IMR-90 (cell line): ENCODE measurements around the gene SMARCC2. TPM values are rescaled to one million over a fixed set of nuclear protein-coding genes. Genes with fewer than 3 reads are reported as not detected.
"Not testable (repeated sequence)": the region's sequence is repeated elsewhere in the genome, so short reads cannot be mapped to it uniquely, and the experiment has no call there.

Experiments used
- ATAC-seq: fragments of 200-7000 bp; cut with Tn5 transposase; 2 replicates; pipeline ENCODE4 v1.9.1; 2020; ENCODE audit warnings: low read depth, mild to moderate bottlenecking, moderate library complexity
- BruUV-seq: library from RNA; stranded (reverse); fragments of 400-500 nt; replicated peaks from 2 replicates; lab custom pipeline; 2021; lab: Mats Ljungman, UMichigan
- CTCF ChIA-PET: fragments of 300-600 bp; formaldehyde crosslinking; extraction: SDS; loops from one replicate; lab custom pipeline; 2021; ENCODE audit warnings: antibody characterized with exemption; lab: Yijun Ruan, JAX
- POLR2A ChIA-PET: fragments of 300-600 bp; sonication (Branson Sonifier 250); formaldehyde crosslinking; loops from one replicate; lab custom pipeline; 2022; ENCODE audit warnings: antibody characterized with exemption; ENCODE audit not compliant: unreplicated experiment; lab: Charles Lee
- DNase-seq: peaks from one replicate; pipeline ENCODE4 v3.0.0; 2013
- H2AFZ ChIP-seq: replicated peaks from 2 replicates; pipeline ENCODE3; 2013; ENCODE audit warnings: low read length, mild to moderate bottlenecking; ENCODE audit not compliant: poor library complexity
- H2AK5ac ChIP-seq: 2 replicates; pipeline ENCODE4 v1.6.1; 2013; ENCODE audit warnings: low read depth, low read length, inconsistent platforms
- H2AK9ac ChIP-seq: replicated peaks from 2 replicates; pipeline ENCODE3; 2013; ENCODE audit warnings: mild to moderate bottlenecking, low read depth, low read length, moderate library complexity; ENCODE audit not compliant: poor library complexity
- H2BK120ac ChIP-seq: 2 replicates; pipeline ENCODE4 v1.6.1; 2013; ENCODE audit warnings: low read depth, low read length, inconsistent platforms
- H2BK15ac ChIP-seq: 3 replicates; pipeline ENCODE4 v1.6.1; 2013; ENCODE audit warnings: low read depth, low read length, inconsistent platforms
- H2BK20ac ChIP-seq: 2 replicates; pipeline ENCODE4 v1.6.1; 2013; ENCODE audit warnings: low read depth, mild to moderate bottlenecking, inconsistent platforms, low read length, moderate library complexity
- H2BK5ac ChIP-seq: 2 replicates; pipeline ENCODE4 v1.6.1; 2013; ENCODE audit warnings: mild to moderate bottlenecking, low read depth, low read length, inconsistent platforms; ENCODE audit not compliant: poor library complexity, severe bottlenecking
- H3K14ac ChIP-seq: replicated peaks from 2 replicates; pipeline ENCODE4 v1.6.1; 2013; ENCODE audit warnings: low read depth, low read length, inconsistent platforms
- H3K18ac ChIP-seq: 2 replicates; pipeline ENCODE4 v1.6.1; 2013; ENCODE audit warnings: low read depth, low read length, control low read depth
- H3K23ac ChIP-seq: 2 replicates; pipeline ENCODE4 v1.6.1; 2013; ENCODE audit warnings: low read depth, low read length, inconsistent platforms
- H3K27ac ChIP-seq: 2 replicates; pipeline ENCODE4 v1.5.1; 2013; ENCODE audit warnings: mild to moderate bottlenecking, control low read depth, low read length; ENCODE audit not compliant: insufficient read depth
- H3K27me3 ChIP-seq: 2 replicates; pipeline ENCODE4 v1.6.1; 2013; ENCODE audit warnings: low read length; ENCODE audit not compliant: control insufficient read depth, insufficient read depth
- H3K36me3 ChIP-seq: 2 replicates; pipeline ENCODE4 v1.6.1; 2013; ENCODE audit warnings: low read length, mixed read lengths; ENCODE audit not compliant: control insufficient read depth, insufficient read depth
- H3K4ac ChIP-seq: 2 replicates; pipeline ENCODE4 v1.6.1; 2013; ENCODE audit warnings: low read depth, low read length, inconsistent platforms
- H3K4me1 ChIP-seq: 2 replicates; pipeline ENCODE4 v1.6.1; 2013; ENCODE audit warnings: low read length, mixed read lengths; ENCODE audit not compliant: control insufficient read depth, insufficient read depth
- H3K4me2 ChIP-seq: 2 replicates; pipeline ENCODE4 v1.6.1; 2013; ENCODE audit warnings: low read depth, mild to moderate bottlenecking, control low read depth, low read length, moderate library complexity
- H3K4me3 ChIP-seq: 2 replicates; pipeline ENCODE4 v1.5.1; 2013; ENCODE audit warnings: low read depth, mild to moderate bottlenecking, control low read depth, low read length, moderate library complexity; ENCODE audit not compliant: insufficient read depth
- H3K56ac ChIP-seq: 2 replicates; pipeline ENCODE4 v1.6.1; 2013; ENCODE audit warnings: low read length, inconsistent platforms; ENCODE audit not compliant: insufficient read depth; ENCODE audit errors: extremely low read depth
- H3K79me1 ChIP-seq, 2 experiments: 2 replicates each; pipeline ENCODE4 v1.6.1; 2013; ENCODE audit warnings: low read length in 2 of 2, inconsistent platforms in 1 of 2, low read depth in 1 of 2
- H3K9ac ChIP-seq: 2 replicates; pipeline ENCODE4 v1.6.1; 2013; ENCODE audit warnings: low read depth, low read length, control low read depth
- H3K9me1 ChIP-seq: 2 replicates; pipeline ENCODE4 v1.6.1; 2013; ENCODE audit warnings: low read length, inconsistent platforms; ENCODE audit not compliant: insufficient read depth
- H3K9me3 ChIP-seq: 2 replicates; pipeline ENCODE4 v1.6.1; 2013; ENCODE audit warnings: low read length; ENCODE audit not compliant: control insufficient read depth, insufficient read depth
- H4K20me1 ChIP-seq: 2 replicates; pipeline ENCODE4 v1.6.1; 2013; ENCODE audit warnings: low read length, inconsistent platforms; ENCODE audit not compliant: insufficient read depth
- H4K5ac ChIP-seq: 2 replicates; pipeline ENCODE4 v1.6.1; 2013; ENCODE audit warnings: mild to moderate bottlenecking, low read depth, low read length, control low read depth
- H4K8ac ChIP-seq, 2 experiments: 2 replicates each; pipeline ENCODE4 v1.6.1; 2013; ENCODE audit warnings: low read depth in 2 of 2, low read length in 2 of 2, control low read depth in 1 of 2, inconsistent platforms in 1 of 2
- H4K91ac ChIP-seq: 2 replicates; pipeline ENCODE4 v1.6.1; 2013; ENCODE audit warnings: low read depth, low read length, inconsistent platforms; ENCODE audit not compliant: insufficient read depth
- WGBS, 2 experiments: methylation state at CpG; one replicate each; pipeline versions ENCODE4 v1.1.5 to v1.1.7; 2013; ENCODE audit warnings: missing lambda C conversion rate in 2 of 2; ENCODE audit not compliant: insufficient read length in 1 of 2; ENCODE audit errors: extremely low coverage in 2 of 2; 5-methylcytosine and 5-hydroxymethylcytosine counted together
- dilution Hi-C: fragments of 300-500 bp; cut with HindIII; formaldehyde crosslinking; loops from one replicate; pipeline ENCODE4 v1.14.3; 2018; ENCODE audit warnings: low sequenced_read_pairs; ENCODE audit not compliant: unreplicated experiment
- in situ Hi-C: fragments of 300-500 bp; cut with MboI; formaldehyde crosslinking; loops from 3 replicates; pipeline ENCODE4 v1.14.3; 2019; ENCODE audit warnings: low sequenced_read_pairs, inconsistent platforms, mixed read lengths
- intact Hi-C: fragments of 100-400 bp; cut with micrococcal nuclease; formaldehyde crosslinking; loops from 2 replicates; pipeline ENCODE4 v1.10.0; 2022
- polyA plus RNA-seq, 3 experiments: library from polyadenylated mRNA; depleted of rRNA; stranded (reverse); fragments of >200 nt; gene quantifications; 2 replicates each; pipeline ENCODE4 v1.2.3, GENCODE V29; 2012; ENCODE audit warnings: low replicate concordance in 1 of 3
- total RNA-seq: library from RNA; depleted of rRNA; stranded (reverse); fragments of >200 nt; gene quantifications from 2 replicates; pipeline ENCODE4 v1.2.3, GENCODE V29; 2012

Gene SMARCC2
- total and polyA plus RNA-seq, 2 of the 4 experiments (the other 2 are of a cell fraction): 42.3 to 43.8 TPM

GRCh38 chr12:56156464-56157200 lies 32.7 kb downstream of the SMARCC2 start:
- H4K91ac ChIP-seq, H2AK9ac ChIP-seq, H2BK120ac ChIP-seq, H4K5ac ChIP-seq, H2AFZ ChIP-seq, H3K23ac ChIP-seq, H3K27me3 ChIP-seq, H3K4me2 ChIP-seq, H3K9me3 ChIP-seq, intact Hi-C loops, ATAC-seq, in situ Hi-C loops, H3K56ac ChIP-seq, H2BK15ac ChIP-seq, dilution Hi-C loops, BruUV-seq, H2BK5ac ChIP-seq, H3K18ac ChIP-seq, H3K14ac ChIP-seq, H3K9me1 ChIP-seq, H2BK20ac ChIP-seq: not testable (repeated sequence)
- peak overlapping the region; percentile 76; the same call in 1 of the 2 replicates for H3K9ac ChIP-seq
- H4K20me1 ChIP-seq: peaks cover 34% of the 10 kb centered on the region
- H3K79me1 ChIP-seq: peaks cover 27 to 69% of the 10 kb centered on the region in 2 experiments
- peak; percentile 42 for DNase-seq
- peaks cover 31% of the 10 kb centered on the region for H3K36me3 ChIP-seq
- 0 out of 2 replicates have a peak overlapping the region, but pooled peaks have one; percentile 86 for H2AK5ac ChIP-seq
- peaks cover 23% of the 10 kb centered on the region for H3K4me1 ChIP-seq
- ChIA-PET POLR2A (interaction anchor here (0.6 kb wide), 1 partner anchor 10 kb away, joined by 5 read pairs; no protein-coding TSS in a partner anchor), CTCF (interaction anchor here (0.6 kb wide), 1 partner anchor 1698 kb away, joined by 4 read pairs; no protein-coding TSS in a partner anchor)
- WGBS, 2 experiments: 100% methylated on average over 6 of the region's 21 CpGs; no CpG with 5 or more reads in 1 of the 2 experiments
- H3K27ac ChIP-seq: peak overlapping the region; percentile 88; the same call in 1 of the 2 replicates
- H4K8ac ChIP-seq: peak overlapping the region in 1 of 2 experiments; percentile 89; a peak in 2 of 4 replicates
- H3K4ac ChIP-seq: peak overlapping the region; percentile 96; the same call in 1 of the 2 replicates
- H3K4me3 ChIP-seq: peak overlapping the region; percentile 42; the same call in 1 of the 2 replicates
